Measurements from ENCODE around the gene PLEKHM1.
"Not testable (repeated sequence)": the region's sequence is repeated elsewhere in the genome, so short reads cannot be mapped to it uniquely, and the experiment has no call there.

Gene PLEKHM1

GRCh38 chr17:45445901-45446743 lies 44.4 kb downstream of the PLEKHM1 start:
- not testable (repeated sequence) for H3K9me3 ChIP-seq (ENCODE audit: control insufficient read depth, low read depth, low read length); H3K9ac ChIP-seq (ENCODE audit: low read length); H3K4me1 ChIP-seq (ENCODE audit: control insufficient read depth, low read depth, low read length); H3K4me3 ChIP-seq (ENCODE audit: low read length); H3K36me3 ChIP-seq (ENCODE audit: control insufficient read depth, low read depth, low read length); H3K27me3 ChIP-seq (ENCODE audit: control insufficient read depth, insufficient read depth, low read length); H3K27ac ChIP-seq (ENCODE audit: low read length)

GRCh38 chr17:45444856-45445820 lies 45.4 kb downstream of the PLEKHM1 start:
- H3K36me3 ChIP-seq (ENCODE audit: control insufficient read depth, low read depth, low read length); H3K9ac ChIP-seq (ENCODE audit: low read length); H3K27me3 ChIP-seq (ENCODE audit: control insufficient read depth, insufficient read depth, low read length); H3K4me1 ChIP-seq (ENCODE audit: control insufficient read depth, low read depth, low read length); H3K4me3 ChIP-seq (ENCODE audit: low read length); H3K27ac ChIP-seq (ENCODE audit: low read length); H3K9me3 ChIP-seq (ENCODE audit: control insufficient read depth, low read depth, low read length): not testable (repeated sequence)

GRCh38 chr17:45444301-45444700 lies 46.2 kb downstream of the PLEKHM1 start:
- H3K27ac ChIP-seq (ENCODE audit: low read length); H3K4me3 ChIP-seq (ENCODE audit: low read length); H3K27me3 ChIP-seq (ENCODE audit: control insufficient read depth, insufficient read depth, low read length); H3K4me1 ChIP-seq (ENCODE audit: control insufficient read depth, low read depth, low read length); H3K9me3 ChIP-seq (ENCODE audit: control insufficient read depth, low read depth, low read length); H3K9ac ChIP-seq (ENCODE audit: low read length); H3K36me3 ChIP-seq (ENCODE audit: control insufficient read depth, low read depth, low read length): not testable (repeated sequence)

- H3K4me3 ChIP-seq (ENCODE audit: low read length); H3K27me3 ChIP-seq (ENCODE audit: control insufficient read depth, insufficient read depth, low read length); H3K9ac ChIP-seq (ENCODE audit: low read length); H3K36me3 ChIP-seq (ENCODE audit: control insufficient read depth, low read depth, low read length); H3K9me3 ChIP-seq (ENCODE audit: control insufficient read depth, low read depth, low read length); H3K4me1 ChIP-seq (ENCODE audit: control insufficient read depth, low read depth, low read length); H3K27ac ChIP-seq (ENCODE audit: low read length): not testable (repeated sequence)
Measured at GRCh38 chr17:45443371-45444260, 46.9 kb downstream of the PLEKHM1 start.

GRCh38 chr17:45441526-45442310 lies 48.8 kb downstream of the PLEKHM1 start:
- Histone ChIP-seq H3K4me1 (ENCODE audit: control insufficient read depth, low read depth, low read length) (peaks cover 7% of the 10 kb centered on the region), H3K4me3 (ENCODE audit: low read length) (no peak overlapping the region)

GRCh38 chr17:45440839-45441515 lies 49.5 kb downstream of the PLEKHM1 start:
- H3K27ac ChIP-seq (ENCODE audit: low read length); H3K9me3 ChIP-seq (ENCODE audit: control insufficient read depth, low read depth, low read length); H3K9ac ChIP-seq (ENCODE audit: low read length); H3K27me3 ChIP-seq (ENCODE audit: control insufficient read depth, insufficient read depth, low read length); H3K36me3 ChIP-seq (ENCODE audit: control insufficient read depth, low read depth, low read length); H3K4me3 ChIP-seq (ENCODE audit: low read length); H3K4me1 ChIP-seq (ENCODE audit: control insufficient read depth, low read depth, low read length): not testable (repeated sequence)

More at GRCh38 chr17:45441526-45442310, 48.8 kb downstream of the PLEKHM1 start:
- Histone ChIP-seq H3K9me3 (ENCODE audit: control insufficient read depth, low read depth, low read length) (no peaks in the 10 kb centered on the region), H3K27ac (ENCODE audit: low read length) (no peak overlapping the region), H3K9ac (ENCODE audit: low read length) (no peak overlapping the region), H3K36me3 (ENCODE audit: control insufficient read depth, low read depth, low read length) (no peaks in the 10 kb centered on the region), H3K27me3 (ENCODE audit: control insufficient read depth, insufficient read depth, low read length) (no peaks in the 10 kb centered on the region)

- H3K4me3 ChIP-seq (ENCODE audit: low read length), result no peak overlapping the region
- peaks cover 7% of the 10 kb centered on the region for H3K4me1 ChIP-seq (ENCODE audit: control insufficient read depth, low read depth, low read length)
- H3K9me3 ChIP-seq (ENCODE audit: control insufficient read depth, low read depth, low read length), result no peaks in the 10 kb centered on the region
- no peak overlapping the region for H3K27ac ChIP-seq (ENCODE audit: low read length)
- H3K27me3 ChIP-seq (ENCODE audit: control insufficient read depth, insufficient read depth, low read length), result no peaks in the 10 kb centered on the region
- no peaks in the 10 kb centered on the region for H3K36me3 ChIP-seq (ENCODE audit: control insufficient read depth, low read depth, low read length)
- no peak overlapping the region for H3K9ac ChIP-seq (ENCODE audit: low read length)
Measured at GRCh38 chr17:45440161-45440778, 50.3 kb downstream of the PLEKHM1 start.

GRCh38 chr17:45438931-45439610 lies 51.5 kb downstream of the PLEKHM1 start:
- H3K9me3 ChIP-seq (ENCODE audit: control insufficient read depth, low read depth, low read length), result no peaks in the 10 kb centered on the region
- peaks cover 2% of the 10 kb centered on the region for H3K27me3 ChIP-seq (ENCODE audit: control insufficient read depth, insufficient read depth, low read length)
- no peak overlapping the region for H3K9ac ChIP-seq (ENCODE audit: low read length)
- peaks cover 7% of the 10 kb centered on the region for H3K4me1 ChIP-seq (ENCODE audit: control insufficient read depth, low read depth, low read length)
- no peak overlapping the region for H3K27ac ChIP-seq (ENCODE audit: low read length)
- no peak overlapping the region for H3K4me3 ChIP-seq (ENCODE audit: low read length)
- H3K36me3 ChIP-seq (ENCODE audit: control insufficient read depth, low read depth, low read length), result no peaks in the 10 kb centered on the region

- no peak overlapping the region for H3K9ac ChIP-seq (ENCODE audit: low read length)
- no peak overlapping the region for H3K4me3 ChIP-seq (ENCODE audit: low read length)
- H3K27ac ChIP-seq (ENCODE audit: low read length), result no peak overlapping the region
- no peaks in the 10 kb centered on the region for H3K36me3 ChIP-seq (ENCODE audit: control insufficient read depth, low read depth, low read length)
- peaks cover 7% of the 10 kb centered on the region for H3K4me1 ChIP-seq (ENCODE audit: control insufficient read depth, low read depth, low read length)
- H3K27me3 ChIP-seq (ENCODE audit: control insufficient read depth, insufficient read depth, low read length), result peaks cover 16% of the 10 kb centered on the region
- H3K9me3 ChIP-seq (ENCODE audit: control insufficient read depth, low read depth, low read length), result no peaks in the 10 kb centered on the region
Measured at GRCh38 chr17:45437465-45438283, 52.8 kb downstream of the PLEKHM1 start.
